Osteoblast (primary cell): ENCODE measurements around the gene RPL36. TPM values are rescaled to one million over a fixed set of nuclear protein-coding genes. Genes with fewer than 3 reads are reported as not detected.

ENCODE experiments used
- DNase-seq: peaks from one replicate; pipeline ENCODE4 v3.0.0; 2011; ENCODE audit warnings: low spot score, mixed read lengths; ENCODE audit not compliant: insufficient read length; ENCODE audit errors: missing footprints
- H2AFZ ChIP-seq: 2 replicates; pipeline ENCODE4 v1.6.0; 2011; ENCODE audit warnings: mild to moderate bottlenecking, low read length
- H3K27ac ChIP-seq: 2 replicates; pipeline ENCODE4 v1.5.1; 2011; ENCODE audit warnings: mild to moderate bottlenecking, low read depth, low read length, moderate library complexity
- H3K27me3 ChIP-seq: 2 replicates; pipeline ENCODE4 v1.6.0; 2012; ENCODE audit warnings: mild to moderate bottlenecking, control low read depth, inconsistent platforms, low read length, moderate library complexity; ENCODE audit not compliant: insufficient read depth
- H3K36me3 ChIP-seq: 2 replicates; pipeline ENCODE4 v1.5.1; 2011; ENCODE audit warnings: mild to moderate bottlenecking, low read length, control low read depth, moderate library complexity; ENCODE audit not compliant: insufficient read depth
- H3K4me1 ChIP-seq: 2 replicates; pipeline ENCODE4 v1.5.1; 2011; ENCODE audit warnings: mild to moderate bottlenecking, low read length, control low read depth, moderate library complexity; ENCODE audit not compliant: insufficient read depth
- H3K4me2 ChIP-seq: 2 replicates; pipeline ENCODE4 v1.6.0; 2011; ENCODE audit warnings: mild to moderate bottlenecking, low read length; ENCODE audit not compliant: insufficient read depth
- H3K4me3 ChIP-seq: fragments of 200-600 bp; sonication (generic); 3 replicates; pipeline ENCODE4 v1.5.1; 2012; ENCODE audit warnings: mild to moderate bottlenecking, low read length, inconsistent platforms; ENCODE audit not compliant: insufficient read depth
- H3K79me2 ChIP-seq: 2 replicates; pipeline ENCODE4 v1.6.0; 2012; ENCODE audit warnings: mild to moderate bottlenecking, low read length, control low read depth, inconsistent platforms; ENCODE audit not compliant: insufficient read depth
- H3K9me3 ChIP-seq: 2 replicates; pipeline ENCODE4 v1.5.1; 2011; ENCODE audit warnings: low read depth, low read length, control low read depth
- H4K20me1 ChIP-seq: 2 replicates; pipeline ENCODE4 v1.6.0; 2012; ENCODE audit warnings: mild to moderate bottlenecking, low read length, control low read depth; ENCODE audit not compliant: insufficient read depth
- CTCF ChIP-seq: IDR thresholded peaks from 2 replicates; pipeline ENCODE4 v1.5.1; 2011; ENCODE audit warnings: mild to moderate bottlenecking, low read depth, low read length, moderate library complexity; ENCODE audit errors: extremely low read depth
- total RNA-seq: library from RNA; depleted of rRNA; stranded (reverse); fragments of >200 nt; gene quantifications from 2 replicates; pipeline ENCODE4 v1.2.3, GENCODE V29; 2012

RPL36 gene
- total RNA-seq, 1 donor = 228 TPM

GRCh38 chr19:5651361-5651760 is 38.7 kb upstream of the RPL36 start:
- no peak overlapping the region for H3K4me2 ChIP-seq
- H3K79me2 ChIP-seq = peaks cover 36% of the 10 kb centered on the region
- DNase-seq = no peak
- H3K9me3 ChIP-seq = no peaks in the 10 kb centered on the region
- H4K20me1 ChIP-seq = peaks cover 19% of the 10 kb centered on the region
- H2AFZ ChIP-seq = no peak overlapping the region
- no peak overlapping the region for H3K27ac ChIP-seq
- no peak overlapping the region for H3K4me3 ChIP-seq
- H3K36me3 ChIP-seq = peaks cover 83% of the 10 kb centered on the region
- H3K4me1 ChIP-seq = no peaks in the 10 kb centered on the region
- H3K27me3 ChIP-seq = no peaks in the 10 kb centered on the region
- TF ChIP-seq CTCF = no peak

GRCh38 chr19:5652261-5652660 is 37.8 kb upstream of the RPL36 start:
- Histone ChIP-seq H3K27ac (no peak overlapping the region), H4K20me1 (peaks cover 10% of the 10 kb centered on the region), H3K4me2 (no peak overlapping the region), H3K27me3 (no peaks in the 10 kb centered on the region), H2AFZ (no peak overlapping the region), H3K36me3 (peaks cover 79% of the 10 kb centered on the region), H3K4me3 (no peak overlapping the region), H3K79me2 (peaks cover 27% of the 10 kb centered on the region), H3K9me3 (no peaks in the 10 kb centered on the region), H3K4me1 (no peaks in the 10 kb centered on the region)
- TF ChIP-seq CTCF = no peak
- DNase-seq = no peak

GRCh38 chr19:5654931-5655330 is 35.2 kb upstream of the RPL36 start:
- no peak overlapping the region for H3K4me3 ChIP-seq
- peaks cover 13% of the 10 kb centered on the region for H3K79me2 ChIP-seq
- peaks cover 5% of the 10 kb centered on the region for H4K20me1 ChIP-seq
- H3K27ac ChIP-seq = no peak overlapping the region
- H3K4me2 ChIP-seq = no peak overlapping the region
- TF ChIP-seq CTCF = no peak
- H3K9me3 ChIP-seq = no peaks in the 10 kb centered on the region
- no peak for DNase-seq
- H3K36me3 ChIP-seq = peaks cover 82% of the 10 kb centered on the region
- no peak overlapping the region for H2AFZ ChIP-seq
- H3K27me3 ChIP-seq = no peaks in the 10 kb centered on the region
- no peaks in the 10 kb centered on the region for H3K4me1 ChIP-seq

GRCh38 chr19:5655412-5655811 is 34.7 kb upstream of the RPL36 start:
- no peak overlapping the region for H3K4me2 ChIP-seq

More at GRCh38 chr19:5655412-5655811, 34.7 kb upstream of the RPL36 start:
- H3K36me3 ChIP-seq = peaks cover 83% of the 10 kb centered on the region
- H3K27me3 ChIP-seq = no peaks in the 10 kb centered on the region
- H2AFZ ChIP-seq = no peak overlapping the region
- peaks cover 5% of the 10 kb centered on the region for H4K20me1 ChIP-seq
- H3K27ac ChIP-seq = no peak overlapping the region
- H3K4me1 ChIP-seq = no peaks in the 10 kb centered on the region
- H3K4me3 ChIP-seq = no peak overlapping the region
- H3K79me2 ChIP-seq = peaks cover 13% of the 10 kb centered on the region
- no peak for TF ChIP-seq CTCF
- no peak for DNase-seq
- no peaks in the 10 kb centered on the region for H3K9me3 ChIP-seq
